ENCODE results near the gene IGFL4.
A peak's percentile ranks its signal among the peaks of the same experiment; 100 is the strongest.

Gene IGFL4

GRCh38 chr19:46020819-46021125 lies 20.0 kb downstream of the IGFL4 start:
- no peak for DNase-seq (ENCODE audit: low spot score)

DNA sequence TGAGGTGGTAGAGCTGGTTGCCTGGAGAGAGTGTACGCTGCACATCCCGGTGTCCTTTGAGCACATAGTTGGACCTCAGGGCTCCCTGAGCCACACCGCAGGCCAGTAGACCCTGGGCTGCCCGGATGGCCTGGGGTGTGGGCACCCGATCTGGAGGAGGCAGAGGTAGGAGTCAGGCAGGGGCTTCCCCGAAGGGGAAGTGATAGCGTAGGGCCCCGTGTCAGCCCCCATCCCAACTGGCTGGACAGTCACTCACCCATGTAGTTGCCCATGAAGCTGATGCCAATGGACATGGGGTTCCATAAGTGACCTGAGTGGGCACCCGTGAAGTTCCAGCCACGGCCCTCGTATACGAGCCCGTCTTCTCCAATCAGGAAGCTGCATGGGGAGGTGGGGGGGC lies 21.5 kb downstream of the IGFL4 start:
- DNase-seq (ENCODE audit: low spot score): no peak

GRCh38 chr19:46018729-46019251 lies 22.0 kb downstream of the IGFL4 start:
- DNase-seq (ENCODE audit: low spot score): no peak

DNA sequence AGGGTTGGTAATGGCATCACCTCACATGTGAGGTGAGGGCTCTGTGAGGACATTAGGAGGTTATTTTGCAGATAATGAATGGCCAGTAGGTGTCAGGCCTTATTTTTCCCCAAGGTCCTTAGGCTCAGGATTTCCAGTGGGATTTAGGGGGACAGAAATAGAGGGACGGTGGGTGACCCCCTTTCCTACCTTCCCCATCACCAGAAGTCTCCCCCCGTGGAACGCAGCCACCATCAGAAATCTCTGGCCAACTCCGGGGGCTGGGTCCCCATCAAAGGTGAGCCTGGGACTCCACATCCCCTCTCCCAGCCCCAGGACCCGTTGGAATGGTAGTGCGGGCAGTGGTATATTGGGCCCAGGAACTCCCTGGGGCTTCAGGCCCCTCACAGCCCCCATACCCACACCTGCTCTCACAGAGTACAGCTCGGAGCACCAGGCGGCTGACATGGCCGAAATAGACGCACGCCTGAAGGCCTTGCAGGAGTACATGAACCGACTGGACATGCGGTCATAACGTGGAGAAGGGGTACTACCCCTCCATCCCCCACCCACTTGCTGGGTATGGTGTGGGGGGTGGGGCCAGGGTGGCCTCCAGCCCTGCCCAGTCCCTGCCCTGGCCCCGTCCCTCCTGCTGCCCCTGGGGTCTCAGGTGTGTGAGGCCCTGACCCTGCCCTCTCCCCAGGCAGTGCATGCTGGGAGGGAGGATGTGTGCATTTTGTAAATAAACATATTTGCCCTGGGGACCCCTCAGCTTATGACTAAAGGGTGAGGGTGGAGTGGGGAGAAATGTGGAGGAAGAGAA lies 22.7 kb downstream of the IGFL4 start:
- no peak for DNase-seq (ENCODE audit: low spot score)

DNA sequence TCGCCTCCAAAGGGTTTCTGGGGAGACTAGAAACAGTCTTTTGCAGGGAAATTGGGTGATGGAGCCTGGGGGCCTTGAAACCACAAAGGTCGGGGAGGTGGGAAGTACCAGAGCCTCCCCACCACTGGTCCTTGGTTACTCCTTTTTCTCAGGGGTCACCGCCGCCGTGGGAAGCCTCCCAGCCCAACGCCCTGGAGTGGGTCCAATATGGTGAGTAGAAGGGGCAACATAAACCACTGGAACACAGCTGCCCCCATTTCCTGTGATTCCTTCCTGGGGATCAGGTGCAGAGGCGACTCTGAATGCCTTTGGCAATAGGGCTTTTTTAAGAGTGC lies 23.7 kb downstream of the IGFL4 start:
- DNase-seq (ENCODE audit: low spot score): no peak

- DNase-seq (ENCODE audit: low spot score): peak; percentile 78
Observed at GRCh38 chr19:46016426-46017094, 24.2 kb downstream of the IGFL4 start.

DNA sequence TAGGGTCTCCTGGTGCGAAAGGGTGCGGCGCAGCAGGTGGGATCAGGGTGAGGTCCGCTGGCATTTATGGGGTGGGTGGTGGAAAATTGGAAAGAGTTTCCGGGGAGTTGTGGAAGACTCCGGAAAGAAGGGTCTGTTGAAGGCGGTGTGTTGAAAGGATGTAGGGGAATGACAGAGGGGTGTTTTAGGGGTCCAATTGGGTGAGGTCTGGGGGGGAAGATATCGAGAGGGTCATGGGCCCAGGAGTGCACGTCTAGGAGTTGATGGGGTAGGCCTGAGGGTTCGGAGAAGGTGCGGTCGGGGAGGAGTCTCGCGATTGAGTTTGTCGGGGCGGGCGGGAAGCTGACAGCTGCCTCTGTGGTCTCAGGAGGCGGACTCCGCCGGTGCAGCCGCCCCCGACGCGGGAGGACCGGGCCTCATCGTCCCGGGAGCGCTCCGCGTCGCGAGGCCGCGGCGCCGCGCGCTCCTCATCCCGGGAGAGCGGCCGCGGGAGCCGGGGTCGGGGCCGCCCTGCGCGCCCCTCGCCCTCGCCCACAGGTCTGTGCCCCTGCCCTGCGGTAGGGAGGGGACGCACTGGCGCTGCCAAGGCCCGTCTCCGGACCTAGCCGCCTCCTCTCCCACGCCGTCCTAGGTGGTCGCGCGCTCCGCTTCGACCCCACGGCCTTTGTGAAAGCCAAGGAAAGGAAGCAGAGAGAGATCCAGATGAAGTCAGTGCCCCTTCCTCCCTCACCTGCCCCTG lies 24.9 kb downstream of the IGFL4 start:
- DNase-seq (ENCODE audit: low spot score): no peak

DNA sequence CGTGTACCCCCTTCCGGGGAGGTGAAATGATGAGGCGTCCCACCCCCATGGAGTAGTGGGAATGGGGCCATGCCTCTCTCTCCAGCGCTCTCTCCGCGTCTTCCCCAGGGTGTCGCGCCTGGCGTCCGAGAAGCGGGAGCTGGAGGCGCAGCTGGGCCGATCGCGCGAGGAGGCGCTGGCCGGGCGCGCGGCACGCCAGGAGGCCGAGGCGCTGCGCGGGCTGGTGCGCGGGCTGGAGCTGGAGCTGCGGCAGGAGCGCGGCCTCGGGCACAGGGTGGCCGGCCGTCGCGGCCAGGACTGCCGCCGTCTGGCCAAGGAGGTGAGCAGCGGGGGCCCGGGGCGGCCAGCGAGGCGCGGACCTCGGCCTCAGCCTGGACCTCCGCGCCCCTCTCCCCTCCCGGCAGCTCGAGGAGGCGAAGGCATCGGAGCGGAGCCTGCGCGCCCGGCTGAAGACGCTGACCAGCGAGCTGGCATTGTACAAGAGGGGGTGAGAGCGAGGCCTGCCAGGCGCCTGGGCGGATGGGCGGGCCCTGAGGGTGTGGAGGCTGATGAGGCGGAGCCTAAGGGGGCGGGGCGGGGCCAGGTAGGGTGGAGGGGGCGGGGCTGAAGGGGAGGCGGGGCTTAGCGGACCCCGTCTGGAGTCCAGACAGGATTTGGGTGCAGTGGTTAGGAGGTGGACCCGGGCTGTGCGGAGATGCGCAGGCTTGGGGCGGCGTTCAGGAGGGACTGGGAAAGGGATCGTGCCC lies 25.7 kb downstream of the IGFL4 start:
- no peak for DNase-seq (ENCODE audit: low spot score)

- no peak for DNase-seq (ENCODE audit: low spot score)
Observed at GRCh38 chr19:46014534-46014933, 26.3 kb downstream of the IGFL4 start.

DNA sequence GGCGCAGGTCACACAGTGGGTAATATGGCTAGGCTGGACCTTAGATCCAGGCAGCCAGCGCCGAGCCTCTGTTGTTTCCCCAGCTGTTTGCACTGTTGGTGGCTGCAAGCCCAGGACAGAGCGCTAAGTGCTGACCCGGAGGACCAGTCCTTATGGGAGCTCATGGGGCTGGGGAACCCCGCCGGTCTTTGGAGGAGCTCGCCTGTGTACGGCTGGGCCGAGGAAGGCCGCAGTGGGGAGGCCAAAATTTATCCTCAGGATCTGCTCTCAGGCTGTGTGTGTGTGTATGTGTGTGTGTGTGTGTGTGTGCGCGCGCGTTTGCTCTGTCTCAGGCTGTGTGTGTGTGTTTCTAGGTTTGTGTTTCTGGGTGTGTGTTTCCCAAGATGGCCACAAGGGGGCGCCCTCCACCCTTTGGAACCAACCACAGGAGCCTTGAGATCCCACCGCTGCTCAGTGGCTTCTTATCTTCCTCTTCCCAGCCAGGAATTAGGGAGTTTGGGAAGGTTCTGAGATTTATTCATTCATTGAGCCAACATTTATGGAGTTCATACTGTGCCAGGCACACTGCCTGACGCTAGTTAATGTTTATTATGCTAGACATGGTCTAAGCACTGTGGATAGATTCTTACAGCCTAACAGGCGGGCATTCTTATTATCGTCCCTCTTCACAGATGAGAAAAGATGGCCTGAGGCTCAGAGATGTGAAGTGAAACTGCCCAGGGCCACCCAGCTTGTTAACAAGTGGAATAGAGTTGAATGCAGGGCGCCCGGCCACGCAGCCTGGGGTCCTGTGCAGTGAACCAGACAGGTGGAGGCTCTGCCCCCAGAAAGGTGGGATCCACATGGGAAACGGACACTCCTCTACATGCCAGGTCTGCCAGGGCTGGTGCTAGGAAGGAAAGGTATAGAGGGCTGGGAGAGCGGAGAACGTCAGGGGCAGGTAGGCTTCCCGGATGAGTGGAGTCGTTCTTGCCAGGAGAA lies 31.0 kb downstream of the IGFL4 start:
- peak; percentile 82 for DNase-seq (ENCODE audit: low spot score)

- no peak for DNase-seq (ENCODE audit: low spot score)
Observed at GRCh38 chr19:46006411-46006810, 34.4 kb downstream of the IGFL4 start.

- DNase-seq (ENCODE audit: low spot score): no peak
Observed at GRCh38 chr19:46002678-46003275, 38.0 kb downstream of the IGFL4 start.

DNA sequence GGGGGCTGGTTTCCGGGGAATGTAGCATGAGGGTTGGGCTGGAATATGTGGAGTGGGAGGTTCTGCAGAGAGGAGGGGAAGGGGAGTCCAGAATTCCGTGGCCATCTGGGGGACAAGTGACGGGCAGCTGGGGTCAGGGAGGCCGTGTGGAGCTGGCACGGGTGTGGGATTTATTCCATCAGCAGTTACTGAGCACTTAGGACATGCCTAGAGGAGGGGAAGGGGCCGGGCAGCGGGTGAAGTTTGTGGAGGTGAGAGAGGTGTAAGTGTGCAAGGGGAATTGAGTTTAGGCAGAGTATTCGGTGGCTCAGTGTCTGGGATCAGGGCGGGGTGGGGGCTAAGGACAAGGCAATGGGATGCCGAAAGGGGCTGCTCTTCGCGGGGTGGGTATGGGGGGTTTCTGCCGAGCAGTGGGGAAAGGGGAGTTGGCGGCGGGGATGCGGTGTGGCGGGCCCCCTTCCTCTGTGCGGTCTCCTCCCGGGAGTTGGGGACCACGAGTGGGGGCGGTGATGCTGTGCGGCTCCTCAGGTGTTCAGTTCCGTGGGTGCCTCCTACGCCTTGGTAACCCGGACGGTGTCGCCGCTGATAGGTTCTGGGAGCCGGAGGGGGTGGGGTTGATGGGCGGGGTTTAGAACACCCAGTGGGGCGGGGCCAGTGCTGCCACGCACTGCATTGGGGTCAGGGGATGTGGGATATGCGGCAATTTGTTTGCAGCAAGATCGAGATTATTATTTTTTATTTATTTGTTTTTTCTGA lies 40.1 kb downstream of the IGFL4 start:
- peak; percentile 61 for DNase-seq (ENCODE audit: low spot score)

GRCh38 chr19:45999653-46000121 lies 41.1 kb downstream of the IGFL4 start:
- no peak for DNase-seq (ENCODE audit: low spot score)

GRCh38 chr19:45998834-45999233 lies 42.0 kb downstream of the IGFL4 start:
- DNase-seq (ENCODE audit: low spot score): no peak

DNA sequence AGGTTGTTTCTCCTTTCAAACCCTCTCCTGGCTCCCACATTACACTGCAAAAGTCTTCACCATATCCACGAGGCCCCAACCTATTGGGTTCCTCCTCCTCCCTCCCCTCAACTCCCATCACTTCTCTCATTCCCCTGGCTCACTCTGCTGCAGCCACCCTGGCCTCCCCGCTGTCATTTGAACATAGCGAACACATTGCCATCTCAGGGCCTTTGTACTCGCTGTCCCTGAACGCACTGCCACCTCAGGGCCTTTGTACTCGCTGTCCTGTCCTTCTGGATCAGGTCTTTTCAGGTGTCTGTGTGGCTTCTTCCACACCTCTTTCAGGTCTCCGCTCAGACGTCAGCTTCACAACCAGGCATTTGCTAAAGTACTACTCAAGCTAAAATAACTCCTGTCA lies 43.9 kb downstream of the IGFL4 start:
- no peak for DNase-seq (ENCODE audit: low spot score)

DNA sequence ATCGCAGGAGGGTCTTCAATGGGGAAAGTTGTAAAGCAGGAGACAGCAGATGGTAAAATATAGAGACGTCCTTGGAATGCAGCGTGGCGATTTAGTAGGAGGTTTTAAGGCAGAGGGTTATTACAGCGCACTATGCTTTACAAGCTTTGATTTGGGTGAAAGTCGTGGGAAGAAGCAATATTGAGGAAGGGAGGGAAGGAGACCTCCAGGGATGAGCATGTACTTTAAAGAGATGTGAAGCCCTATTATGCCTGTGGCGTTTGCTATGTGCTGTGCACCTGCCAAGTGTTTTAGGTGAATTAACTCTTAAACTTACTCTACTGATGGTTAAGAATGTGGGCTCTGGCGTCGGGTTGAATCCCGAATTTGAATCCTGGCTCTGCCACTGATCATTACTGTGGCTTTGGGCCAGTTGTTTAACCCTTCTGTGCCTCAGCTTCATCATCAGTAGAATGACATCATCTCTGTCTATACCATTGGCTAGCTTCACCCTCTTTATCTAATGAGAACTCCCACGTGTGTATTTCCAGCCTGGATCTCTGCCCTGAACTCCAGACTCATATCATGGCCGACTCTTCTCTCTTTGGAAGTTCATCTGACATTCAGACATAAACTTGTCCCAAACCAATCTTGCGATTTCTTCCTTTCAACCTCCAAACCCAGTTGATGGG lies 45.0 kb downstream of the IGFL4 start:
- no peak for DNase-seq (ENCODE audit: low spot score)

GRCh38 chr19:45994998-45995714 lies 45.6 kb downstream of the IGFL4 start, which contains the start of gene CCDC61:
CCDC61 (plus strand) TSS chr19:45995467; CDS start chr19:46003019, 7,552 bp downstream.
- peak; percentile 100 for DNase-seq (ENCODE audit: low spot score)

Data from globus pallidus (tissue), 1 donor.